ENCODE measurements around the gene KANSL1.

DNA sequence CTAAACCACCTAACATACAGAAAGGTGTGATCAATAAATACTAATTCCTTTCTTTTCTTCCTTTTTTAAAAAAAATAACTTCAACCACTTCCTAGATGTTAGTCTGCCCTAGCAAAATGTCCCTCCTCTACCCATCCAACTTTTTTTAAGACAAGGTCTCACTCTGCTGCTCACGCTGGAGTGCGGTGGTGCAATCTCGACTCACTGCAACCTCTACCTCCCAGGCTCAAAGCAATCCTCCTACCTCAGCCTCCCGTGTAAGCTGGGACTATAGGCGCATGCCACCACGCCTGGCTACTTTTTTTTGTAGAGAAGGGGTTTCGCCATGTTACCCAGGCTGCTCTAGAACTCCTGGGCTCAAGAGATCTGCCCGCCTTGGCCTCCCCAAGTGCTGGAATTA lies 33.1 kb downstream of the KANSL1 start:
- TF ChIP-seq, protein P1, sequence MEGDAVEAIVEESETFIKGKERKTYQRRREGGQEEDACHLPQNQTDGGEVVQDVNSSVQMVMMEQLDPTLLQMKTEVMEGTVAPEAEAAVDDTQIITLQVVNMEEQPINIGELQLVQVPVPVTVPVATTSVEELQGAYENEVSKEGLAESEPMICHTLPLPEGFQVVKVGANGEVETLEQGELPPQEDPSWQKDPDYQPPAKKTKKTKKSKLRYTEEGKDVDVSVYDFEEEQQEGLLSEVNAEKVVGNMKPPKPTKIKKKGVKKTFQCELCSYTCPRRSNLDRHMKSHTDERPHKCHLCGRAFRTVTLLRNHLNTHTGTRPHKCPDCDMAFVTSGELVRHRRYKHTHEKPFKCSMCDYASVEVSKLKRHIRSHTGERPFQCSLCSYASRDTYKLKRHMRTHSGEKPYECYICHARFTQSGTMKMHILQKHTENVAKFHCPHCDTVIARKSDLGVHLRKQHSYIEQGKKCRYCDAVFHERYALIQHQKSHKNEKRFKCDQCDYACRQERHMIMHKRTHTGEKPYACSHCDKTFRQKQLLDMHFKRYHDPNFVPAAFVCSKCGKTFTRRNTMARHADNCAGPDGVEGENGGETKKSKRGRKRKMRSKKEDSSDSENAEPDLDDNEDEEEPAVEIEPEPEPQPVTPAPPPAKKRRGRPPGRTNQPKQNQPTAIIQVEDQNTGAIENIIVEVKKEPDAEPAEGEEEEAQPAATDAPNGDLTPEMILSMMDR (IDR thresholded peaks at IDR 0.05; ENCODE audit: insufficient read depth, low read length, poor library complexity, severe bottlenecking), result no peak
- TF ChIP-seq EZH2phosphoT487 (conservative IDR thresholded peaks at IDR 0.05; ENCODE audit: low read length), result no peak

All from SU-DHL-6 (cell line).